Neural progenitor cell (in vitro differentiated cells): ENCODE data around the gene CUTC. TPM values are rescaled to one million over a fixed set of nuclear protein-coding genes. Genes with fewer than 3 reads are reported as not detected.

Experiments
- DNase-seq: peaks from one replicate; pipeline ENCODE4 v3.0.0-alpha.2; 2016; ENCODE audit warnings: low spot score
- H2AFZ ChIP-seq: fragments of 200-600 bp; sonication (generic); replicated peaks from 2 replicates; pipeline ENCODE4 v1.6.1; 2016; ENCODE audit warnings: antibody characterized with exemption
- H3F3A ChIP-seq: fragments of 200-600 bp; sonication (generic); 2 replicates; pipeline ENCODE4 v1.6.1; 2016; ENCODE audit warnings: antibody characterized with exemption, low read depth
- H3K27ac ChIP-seq: fragments of 200-600 bp; sonication (generic); 2 replicates; pipeline ENCODE4 v1.5.1; 2016; ENCODE audit warnings: mild to moderate bottlenecking
- H3K27me3 ChIP-seq: fragments of 200-600 bp; sonication (generic); 2 replicates; pipeline ENCODE4 v1.6.1; 2016; ENCODE audit warnings: mild to moderate bottlenecking, moderate library complexity
- H3K36me3 ChIP-seq: fragments of 200-600 bp; sonication (generic); 2 replicates; pipeline ENCODE4 v1.5.1; 2016
- H3K4me1 ChIP-seq: fragments of 200-600 bp; sonication (generic); 2 replicates; pipeline ENCODE4 v1.6.1; 2016; ENCODE audit warnings: mixed run types
- H3K4me2 ChIP-seq: fragments of 200-600 bp; sonication (generic); 2 replicates; pipeline ENCODE4 v1.6.1; 2016
- H3K4me3 ChIP-seq: fragments of 200-600 bp; sonication (generic); 2 replicates; pipeline ENCODE4 v1.5.1; 2016
- H3K79me2 ChIP-seq: fragments of 200-600 bp; sonication (generic); 2 replicates; pipeline ENCODE4 v1.6.1; 2016; ENCODE audit warnings: low read depth
- H3K9ac ChIP-seq: fragments of 200-600 bp; sonication (generic); 2 replicates; pipeline ENCODE4 v1.6.1; 2016
- H3K9me3 ChIP-seq: fragments of 200-600 bp; sonication (generic); 2 replicates; pipeline ENCODE4 v1.5.1; 2016; ENCODE audit warnings: low read depth
- H4K20me1 ChIP-seq: fragments of 200-600 bp; sonication (generic); 2 replicates; pipeline ENCODE4 v1.6.1; 2016; ENCODE audit warnings: low read depth
- H3K27ac Mint-ChIP-seq: 3 replicates; pipeline ENCODE4 v1.8.0; 2021; ENCODE audit warnings: mixed read lengths
- H3K27me3 Mint-ChIP-seq: 2 replicates; pipeline ENCODE4 v1.8.0; 2022; ENCODE audit warnings: low read depth, mild to moderate bottlenecking, inconsistent platforms, moderate library complexity, mixed read lengths; ENCODE audit not compliant: insufficient read depth
- H3K36me3 Mint-ChIP-seq: 3 replicates; pipeline ENCODE4 v1.8.0; 2021; ENCODE audit warnings: mixed read lengths
- H3K4me1 Mint-ChIP-seq: 3 replicates; pipeline ENCODE4 v1.8.0; 2021; ENCODE audit warnings: mixed read lengths
- H3K4me3 Mint-ChIP-seq: 3 replicates; pipeline ENCODE4 v1.8.0; 2021; ENCODE audit warnings: mild to moderate bottlenecking, moderate library complexity, mixed read lengths
- H3K9me3 Mint-ChIP-seq: 3 replicates; pipeline ENCODE4 v1.8.0; 2020; ENCODE audit warnings: mixed read lengths
- EZH2 ChIP-seq: fragments of 200-600 bp; sonication (generic); IDR thresholded peaks from 2 replicates; pipeline ENCODE4 v1.6.1; 2017; ENCODE audit warnings: antibody characterized with exemption, mild to moderate bottlenecking, moderate library complexity
- EZH2phosphoT487 ChIP-seq: fragments of 200-600 bp; sonication (generic); IDR thresholded peaks from 2 replicates; pipeline ENCODE4 v1.6.1; 2017; ENCODE audit warnings: antibody characterized with exemption
- total RNA-seq: library from RNA; depleted of rRNA; stranded (reverse); fragments of >200 nt; gene quantifications from 2 replicates; pipeline ENCODE4 v1.2.3, GENCODE V29; 2015; ENCODE audit warnings: low replicate concordance
- TF ChIP-seq, protein P1 (sequence below): fragments of 200-600 bp; sonication (generic); IDR thresholded peaks from 2 replicates; pipeline ENCODE4 v1.5.1; 2017; ENCODE audit warnings: antibody characterized with exemption, mild to moderate bottlenecking

Gene CUTC
- total RNA-seq, 1 donor from 2014 or later: 36.1 TPM

DNA sequence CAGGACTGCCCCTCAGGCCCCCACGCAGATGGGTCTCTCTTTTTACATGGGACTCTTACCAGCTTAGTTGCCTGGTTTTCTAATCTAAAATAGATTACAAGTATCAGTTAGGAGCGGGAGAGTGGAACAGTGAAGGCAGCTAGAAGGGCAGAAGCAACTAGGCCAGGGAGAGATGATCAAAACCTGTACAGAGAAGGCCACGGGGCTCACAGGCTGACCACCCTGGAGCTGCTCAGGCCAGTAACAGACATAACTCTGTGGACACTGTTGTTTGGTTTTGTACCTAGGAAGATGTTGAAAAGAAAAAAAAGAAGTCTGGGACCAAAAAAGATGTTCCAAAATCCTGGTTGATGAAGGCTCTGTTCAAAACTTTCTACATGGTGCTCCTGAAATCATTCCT, 66.9 kb downstream of the CUTC start:
- Mint-ChIP-seq H3K9me3 (no peaks in the 10 kb centered on the region), H3K4me3 (no peak overlapping the region), H3K27ac (no peak overlapping the region), H3K36me3 (no peaks in the 10 kb centered on the region), H3K4me1 (no peaks in the 10 kb centered on the region), H3K27me3 (no peaks in the 10 kb centered on the region)
- Histone ChIP-seq H4K20me1 (no peaks in the 10 kb centered on the region), H3K4me1 (no peaks in the 10 kb centered on the region), H3K9me3 (no peaks in the 10 kb centered on the region), H3K9ac (no peak overlapping the region), H3F3A (no peaks in the 10 kb centered on the region), H3K4me2 (no peak overlapping the region), H3K36me3 (no peaks in the 10 kb centered on the region), H3K4me3 (no peak overlapping the region), H2AFZ (no peak overlapping the region), H3K79me2 (no peaks in the 10 kb centered on the region), H3K27ac (no peak overlapping the region), H3K27me3 (no peaks in the 10 kb centered on the region)
- TF ChIP-seq EZH2phosphoT487 (no peak), EZH2 (no peak)
- TF ChIP-seq, protein P1, sequence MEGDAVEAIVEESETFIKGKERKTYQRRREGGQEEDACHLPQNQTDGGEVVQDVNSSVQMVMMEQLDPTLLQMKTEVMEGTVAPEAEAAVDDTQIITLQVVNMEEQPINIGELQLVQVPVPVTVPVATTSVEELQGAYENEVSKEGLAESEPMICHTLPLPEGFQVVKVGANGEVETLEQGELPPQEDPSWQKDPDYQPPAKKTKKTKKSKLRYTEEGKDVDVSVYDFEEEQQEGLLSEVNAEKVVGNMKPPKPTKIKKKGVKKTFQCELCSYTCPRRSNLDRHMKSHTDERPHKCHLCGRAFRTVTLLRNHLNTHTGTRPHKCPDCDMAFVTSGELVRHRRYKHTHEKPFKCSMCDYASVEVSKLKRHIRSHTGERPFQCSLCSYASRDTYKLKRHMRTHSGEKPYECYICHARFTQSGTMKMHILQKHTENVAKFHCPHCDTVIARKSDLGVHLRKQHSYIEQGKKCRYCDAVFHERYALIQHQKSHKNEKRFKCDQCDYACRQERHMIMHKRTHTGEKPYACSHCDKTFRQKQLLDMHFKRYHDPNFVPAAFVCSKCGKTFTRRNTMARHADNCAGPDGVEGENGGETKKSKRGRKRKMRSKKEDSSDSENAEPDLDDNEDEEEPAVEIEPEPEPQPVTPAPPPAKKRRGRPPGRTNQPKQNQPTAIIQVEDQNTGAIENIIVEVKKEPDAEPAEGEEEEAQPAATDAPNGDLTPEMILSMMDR: no peak
- no peak for DNase-seq

DNA sequence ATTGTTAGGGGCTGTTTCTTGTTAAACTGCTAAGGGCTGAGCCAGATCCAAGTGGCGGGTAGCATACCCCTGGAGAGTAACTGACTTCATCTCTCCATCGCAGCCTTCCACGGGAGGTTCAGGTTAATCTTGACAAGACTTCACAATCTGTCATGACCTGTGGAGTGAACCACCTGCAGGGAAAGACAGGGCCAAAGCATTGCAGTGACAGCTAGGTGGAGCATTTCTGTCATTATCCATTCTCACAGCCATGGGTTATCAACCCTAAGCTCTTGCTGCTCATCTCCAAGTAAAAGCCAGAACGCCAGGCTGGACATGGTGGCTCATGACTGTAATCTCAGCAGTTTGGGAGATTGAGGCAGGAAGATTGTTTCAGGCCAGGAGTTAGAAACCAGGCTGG, 67.6 kb downstream of the CUTC start:
- no peak for DNase-seq
- Mint-ChIP-seq H3K4me3 (no peak overlapping the region), H3K27ac (no peak overlapping the region), H3K36me3 (no peaks in the 10 kb centered on the region), H3K9me3 (no peaks in the 10 kb centered on the region), H3K27me3 (no peaks in the 10 kb centered on the region), H3K4me1 (no peaks in the 10 kb centered on the region)
- H3K9ac ChIP-seq: no peak overlapping the region
- no peak for TF ChIP-seq EZH2phosphoT487
- TF ChIP-seq, protein P1: no peak
- TF ChIP-seq EZH2: no peak
- H3K4me3 ChIP-seq: no peak overlapping the region
- H3K27ac ChIP-seq: no peak overlapping the region
- no peak overlapping the region for H3K4me2 ChIP-seq
- no peaks in the 10 kb centered on the region for H3K36me3 ChIP-seq
- H2AFZ ChIP-seq: no peak overlapping the region
- H4K20me1 ChIP-seq: no peaks in the 10 kb centered on the region
- no peaks in the 10 kb centered on the region for H3K4me1 ChIP-seq
- H3K27me3 ChIP-seq: no peaks in the 10 kb centered on the region
- H3K79me2 ChIP-seq: no peaks in the 10 kb centered on the region
- no peaks in the 10 kb centered on the region for H3K9me3 ChIP-seq
- H3F3A ChIP-seq: no peaks in the 10 kb centered on the region

DNA sequence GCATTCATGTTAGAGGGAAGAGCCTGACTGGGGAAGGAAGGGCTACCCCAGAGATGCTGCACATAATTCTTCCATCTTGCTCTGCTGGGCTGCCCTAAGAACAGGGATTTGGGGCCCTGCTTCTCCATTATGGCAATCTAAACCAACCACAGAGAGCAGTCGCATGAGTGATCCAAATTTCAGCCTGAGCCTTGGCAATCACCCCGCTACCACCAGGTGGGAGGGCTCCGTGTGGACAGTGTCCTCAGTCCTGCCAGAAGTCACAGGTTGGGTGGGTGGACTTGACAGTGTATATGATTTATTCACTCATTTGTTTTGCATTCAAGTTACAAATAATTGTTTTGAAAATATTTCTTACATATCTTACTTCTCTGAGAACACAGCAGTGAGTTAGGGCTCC, 72.4 kb downstream of the CUTC start:
- Histone ChIP-seq H3K27me3 (no peaks in the 10 kb centered on the region), H4K20me1 (no peaks in the 10 kb centered on the region), H2AFZ (no peak overlapping the region), H3K27ac (no peak overlapping the region), H3K79me2 (no peaks in the 10 kb centered on the region), H3K4me3 (no peak overlapping the region), H3K9me3 (no peaks in the 10 kb centered on the region), H3K4me2 (no peak overlapping the region), H3K36me3 (no peaks in the 10 kb centered on the region), H3F3A (no peaks in the 10 kb centered on the region), H3K4me1 (no peaks in the 10 kb centered on the region), H3K9ac (no peak overlapping the region)
- TF ChIP-seq, protein P1: no peak
- TF ChIP-seq EZH2phosphoT487 (no peak), EZH2 (no peak)
- Mint-ChIP-seq H3K4me3 (no peak overlapping the region), H3K36me3 (no peaks in the 10 kb centered on the region), H3K27me3 (peaks cover 2% of the 10 kb centered on the region), H3K4me1 (no peaks in the 10 kb centered on the region), H3K9me3 (no peaks in the 10 kb centered on the region), H3K27ac (no peak overlapping the region)
- no peak for DNase-seq

DNA sequence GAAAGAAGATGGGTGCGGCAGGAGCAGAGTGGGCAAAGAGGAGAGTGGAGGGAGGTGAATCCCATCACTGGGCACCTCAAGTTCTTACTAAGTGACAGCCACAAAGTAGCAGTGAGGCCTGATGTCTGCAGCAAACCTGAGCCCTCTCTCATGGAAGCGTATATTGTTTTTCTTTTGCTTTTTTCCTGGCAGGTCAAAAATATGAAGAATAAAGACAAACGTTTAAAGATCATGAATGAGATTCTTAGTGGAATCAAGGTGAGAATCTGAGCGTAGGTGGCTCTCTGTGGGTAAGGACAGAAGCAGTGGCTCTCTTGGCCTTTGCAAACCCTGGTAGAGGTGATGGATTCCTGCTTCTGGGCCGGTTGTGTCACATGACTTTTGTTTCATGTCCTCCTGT, 73.2 kb downstream of the CUTC start:
- Mint-ChIP-seq H3K9me3 (no peaks in the 10 kb centered on the region), H3K36me3 (no peaks in the 10 kb centered on the region), H3K4me3 (no peak overlapping the region), H3K4me1 (no peaks in the 10 kb centered on the region), H3K27me3 (peaks cover 2% of the 10 kb centered on the region), H3K27ac (no peak overlapping the region)
- no peaks in the 10 kb centered on the region for H3K4me1 ChIP-seq
- no peaks in the 10 kb centered on the region for H3K79me2 ChIP-seq
- H3K9me3 ChIP-seq: no peaks in the 10 kb centered on the region
- H3K4me3 ChIP-seq: no peak overlapping the region
- H3K36me3 ChIP-seq: no peaks in the 10 kb centered on the region
- TF ChIP-seq EZH2: no peak
- no peak overlapping the region for H3K4me2 ChIP-seq
- no peak overlapping the region for H3K27ac ChIP-seq
- no peak for DNase-seq
- H3K27me3 ChIP-seq: no peaks in the 10 kb centered on the region
- H2AFZ ChIP-seq: no peak overlapping the region
- H3K9ac ChIP-seq: no peak overlapping the region
- H4K20me1 ChIP-seq: no peaks in the 10 kb centered on the region
- H3F3A ChIP-seq: no peaks in the 10 kb centered on the region

Other genes with a start within 250 kb of the CUTC start
- not detected in 2 replicates for gene NKX2-3, start 199.3 kb upstream of the CUTC start, total RNA-seq
- gene SLC25A28, start 111.8 kb upstream of the CUTC start, total RNA-seq: 12.4 and 15.3 TPM in 2 replicates
- 7.2 and 10.2 TPM in 2 replicates for gene ENTPD7, start 72.7 kb upstream of the CUTC start, total RNA-seq
- gene COX15, start 107 bp upstream of the CUTC start, total RNA-seq: 49.8 and 53.5 TPM in 2 replicates
- 0.25 and 0.26 TPM in 2 replicates for gene ABCC2, start 50.4 kb downstream of the CUTC start, total RNA-seq